Activated CD8-positive, alpha-beta memory T cell treated with anti-CD3 and anti-CD28 coated beads for 48 hours (primary cell): ENCODE data around the gene LRTM2.

ENCODE experiments used
- DNase-seq, 3 experiments: peaks; one replicate each; pipeline ENCODE4 v3.0.0-alpha.2; 2020; ENCODE audit warnings: low read depth in 2 of 3, low spot score in 2 of 3

Gene LRTM2

GRCh38 chr12:1820191-1820895 is at the start of gene LRTM2:
Gene LRTM2, plus strand, starts transcription at chr12:1820565. Its CDS starts 7,584 bp downstream, at chr12:1828149.
- no peak for DNase-seq

DNA sequence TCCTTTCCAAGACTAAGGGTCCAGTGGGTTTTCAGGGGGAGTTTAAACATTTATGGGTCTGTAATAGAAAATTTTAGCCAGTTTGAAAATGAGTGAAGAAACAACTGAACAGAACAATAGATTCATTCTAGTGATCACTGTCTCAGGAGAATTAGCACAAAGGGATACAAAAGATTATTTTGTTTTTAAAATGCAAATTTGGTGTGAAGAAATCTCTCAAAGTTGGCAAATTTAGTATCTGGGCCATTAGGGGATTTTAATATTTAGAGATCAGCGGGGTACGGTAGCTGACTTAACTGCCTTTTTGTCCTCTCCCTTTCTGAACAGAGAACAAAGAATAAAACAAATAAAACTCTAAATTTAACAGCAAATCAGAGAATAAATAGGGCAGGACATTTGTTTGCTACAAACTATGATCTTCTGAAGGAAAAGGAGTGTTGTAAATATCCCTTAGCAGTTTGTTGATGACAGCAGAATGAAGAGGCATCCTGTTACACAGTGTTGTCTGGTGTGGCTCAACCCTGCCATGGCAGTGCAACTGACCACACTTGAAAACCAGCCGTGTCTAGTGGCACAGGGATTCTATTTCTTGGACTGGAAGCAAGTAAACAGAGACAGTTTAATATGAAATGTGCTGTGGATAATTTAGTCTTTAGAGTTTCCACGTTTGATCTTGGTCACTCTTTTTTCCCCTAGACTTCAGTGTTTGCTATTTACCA is 46.3 kb upstream of the LRTM2 start:
- DNase-seq, result no peak

GRCh38 chr12:1776170-1776921 is 44.0 kb upstream of the LRTM2 start:
- DNase-seq, result no peak

GRCh38 chr12:1777798-1778197 is 42.6 kb upstream of the LRTM2 start:
- no peak for DNase-seq

DNA sequence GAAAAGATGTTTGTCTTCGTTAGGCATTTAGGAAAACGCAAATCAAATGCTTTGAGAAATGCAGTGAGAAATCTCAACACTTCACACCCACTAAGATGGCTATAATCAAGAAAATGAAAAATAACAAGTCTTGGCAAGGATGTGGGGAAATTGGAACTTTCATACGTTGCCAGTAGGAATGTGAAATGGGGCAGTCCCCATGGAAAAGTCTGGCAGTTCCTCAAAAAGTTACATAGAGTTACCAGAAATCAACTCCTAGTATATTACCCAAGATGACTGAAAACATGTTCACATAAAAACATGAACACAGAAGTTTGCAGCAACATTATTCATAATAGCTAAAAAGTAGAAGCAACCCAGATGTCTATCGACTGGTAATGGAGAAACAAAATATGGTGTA is 41.5 kb upstream of the LRTM2 start:
- DNase-seq, result no peak

GRCh38 chr12:1779783-1780182 is 40.6 kb upstream of the LRTM2 start:
- no peak for DNase-seq

GRCh38 chr12:1781772-1782171 is 38.6 kb upstream of the LRTM2 start:
- DNase-seq, result no peak

- no peak for DNase-seq
Observed at GRCh38 chr12:1782215-1782614, 38.1 kb upstream of the LRTM2 start.

DNA sequence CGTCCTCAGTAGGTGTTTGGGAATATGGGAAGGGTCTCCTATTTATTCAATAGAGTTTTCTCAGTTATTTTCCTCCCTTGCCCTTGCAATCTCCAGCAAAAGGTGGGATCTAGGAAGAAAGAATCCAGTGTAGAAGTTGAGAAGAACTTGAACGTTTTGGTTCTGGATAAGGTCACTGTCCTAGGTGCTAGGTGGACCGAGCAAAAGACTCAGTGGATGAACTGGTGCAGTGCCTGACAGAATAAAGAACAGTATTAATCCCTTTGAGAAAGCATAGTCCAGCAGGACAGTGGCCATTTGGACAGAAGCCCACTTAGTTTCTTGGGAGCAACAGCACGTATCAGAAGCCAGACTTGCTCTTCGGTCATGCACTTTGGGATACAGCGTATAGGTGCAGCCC is 32.7 kb upstream of the LRTM2 start:
- DNase-seq, result no peak

DNA sequence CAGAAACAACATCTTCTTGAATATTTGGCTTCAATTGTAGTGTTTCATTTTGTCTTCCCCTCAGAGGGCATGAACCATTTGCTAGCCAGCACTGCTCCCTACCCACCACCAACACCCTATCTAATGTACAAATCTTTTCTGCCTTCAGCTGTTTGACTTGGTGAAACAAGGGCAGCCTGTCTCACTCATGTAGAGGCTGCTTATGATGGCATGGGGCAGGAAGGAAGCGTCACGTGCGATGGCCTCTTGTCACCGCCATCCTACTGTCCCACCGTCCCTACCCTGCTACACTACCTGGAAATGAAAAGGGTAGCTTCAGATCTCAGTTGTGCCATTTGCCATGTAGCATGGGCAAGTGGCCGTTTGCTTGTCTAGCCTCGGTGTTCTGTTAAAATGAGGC is 29.9 kb upstream of the LRTM2 start:
- DNase-seq, result no peak

DNA sequence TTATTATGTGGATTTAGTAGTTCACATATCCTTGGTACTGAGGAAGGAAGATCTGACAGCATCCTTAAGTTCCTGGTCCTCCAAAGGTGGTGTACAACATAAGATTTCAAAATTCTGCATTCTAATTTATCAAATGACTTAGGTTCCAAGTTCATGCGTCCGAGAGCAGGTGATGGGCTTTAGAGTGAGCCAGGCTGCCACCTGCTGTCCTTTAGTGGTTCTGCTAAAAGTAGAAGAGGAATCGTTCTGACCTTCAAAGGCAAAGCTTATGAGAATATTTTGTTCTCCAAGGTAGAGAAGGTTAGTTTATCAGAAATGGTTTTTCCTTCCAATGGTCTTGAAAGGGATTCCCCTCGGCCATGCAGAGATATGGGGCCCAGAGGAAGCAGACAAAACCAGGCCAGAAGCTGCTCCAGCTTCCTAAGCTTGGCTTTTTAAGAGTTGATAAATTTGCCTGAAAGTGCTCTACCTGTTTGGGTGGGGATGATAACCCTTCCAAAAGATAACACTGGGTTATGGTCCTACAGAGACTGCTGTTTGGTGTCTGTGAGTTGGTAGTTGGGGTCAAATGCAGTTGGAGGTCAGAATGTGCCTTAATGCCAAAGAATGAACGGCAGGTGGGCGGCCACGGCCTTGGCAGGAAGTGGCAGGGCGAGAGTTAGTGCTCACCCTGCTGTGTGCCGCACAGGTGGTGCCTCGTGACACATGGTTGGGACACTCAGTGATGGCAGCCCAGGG is 29.1 kb upstream of the LRTM2 start:
- DNase-seq, result no peak

DNA sequence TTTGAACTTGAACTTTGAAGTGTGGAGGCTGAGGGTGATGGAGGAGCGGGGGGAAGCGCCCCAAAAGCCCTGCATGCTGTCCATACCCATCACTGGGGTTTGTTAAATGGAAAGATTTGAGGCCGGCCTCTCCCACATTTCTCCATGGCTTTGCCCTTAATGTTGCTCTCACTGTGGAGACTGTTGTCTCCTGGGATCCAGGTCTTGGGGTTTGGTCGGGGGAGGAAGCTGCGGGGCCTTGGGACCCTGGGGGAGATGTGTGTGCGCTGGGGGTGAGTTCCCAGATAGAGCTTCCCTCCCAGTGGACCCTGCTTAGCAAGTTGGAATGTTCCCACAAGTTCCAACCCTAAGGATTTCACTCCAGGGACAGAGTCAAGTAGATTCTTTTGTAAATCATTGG is 28.0 kb upstream of the LRTM2 start:
- DNase-seq, result no peak

DNA sequence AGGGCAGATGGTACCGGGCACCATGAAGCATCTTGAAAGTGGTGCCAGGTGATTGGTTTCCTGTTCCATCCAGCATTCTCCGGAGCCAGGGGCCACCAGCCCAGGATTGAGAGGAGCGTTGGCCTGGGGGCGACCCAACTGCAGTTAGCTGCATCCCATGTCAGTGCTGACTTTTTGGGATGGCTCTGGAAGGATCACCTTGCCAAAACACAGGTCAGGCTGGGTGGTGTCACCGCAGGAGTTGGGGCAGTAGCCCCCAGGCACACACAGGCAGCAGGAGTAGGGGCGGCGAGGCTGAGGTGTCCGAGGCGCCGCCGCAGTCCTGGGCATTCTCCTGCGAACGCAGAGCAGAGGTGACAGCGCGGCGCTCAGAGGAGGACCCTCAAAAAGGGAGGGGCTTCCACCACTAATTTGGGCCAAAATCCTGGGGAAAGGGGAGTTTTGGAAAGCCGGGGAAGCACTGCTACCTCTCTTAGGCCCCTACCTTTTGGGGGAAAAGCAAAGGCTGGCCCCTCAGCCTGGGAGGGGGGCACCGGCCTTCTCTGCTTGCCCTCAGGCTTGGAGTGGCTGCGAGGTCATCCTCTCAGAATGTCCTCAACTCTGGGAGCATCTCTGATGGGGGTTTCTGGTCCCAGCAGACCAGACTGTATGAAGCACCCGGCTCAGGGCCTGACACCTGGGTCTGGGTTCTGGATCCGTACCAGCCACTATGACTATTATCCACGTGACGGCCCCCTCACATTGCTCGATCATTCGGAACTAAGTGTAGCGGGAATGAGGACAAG is 26.7 kb upstream of the LRTM2 start:
- DNase-seq, result no peak

DNA sequence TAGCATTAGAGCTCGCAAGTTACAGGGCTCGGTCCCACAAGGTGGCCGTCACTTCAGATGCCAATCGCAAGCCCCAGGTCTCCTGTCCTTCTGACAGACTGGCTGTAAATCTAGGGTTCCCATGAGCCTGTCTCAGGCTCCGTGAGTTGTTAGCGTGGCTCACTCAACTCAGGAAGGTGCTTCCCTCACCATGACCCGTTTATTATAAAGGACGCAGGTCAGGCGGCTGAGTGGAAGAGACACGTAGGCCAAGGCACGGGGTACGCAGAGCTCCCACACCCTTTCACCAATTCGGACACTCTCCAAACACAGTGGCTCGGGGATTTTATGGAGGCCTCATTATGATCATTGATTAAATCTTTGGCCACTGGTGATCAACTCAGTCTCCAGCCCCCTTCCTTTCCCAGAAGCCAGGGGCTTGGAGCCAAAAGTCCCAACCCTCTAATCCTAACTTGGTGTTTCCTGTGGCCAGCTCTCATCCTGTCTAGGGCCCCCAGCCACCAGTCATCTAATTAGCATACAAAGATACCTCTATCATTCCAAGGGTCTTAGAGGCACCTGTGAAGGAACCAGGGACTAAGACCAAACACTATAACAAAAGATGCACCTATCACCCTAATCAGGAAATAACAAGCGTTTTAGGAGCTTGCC is 25.8 kb upstream of the LRTM2 start:
- DNase-seq, result no peak

DNA sequence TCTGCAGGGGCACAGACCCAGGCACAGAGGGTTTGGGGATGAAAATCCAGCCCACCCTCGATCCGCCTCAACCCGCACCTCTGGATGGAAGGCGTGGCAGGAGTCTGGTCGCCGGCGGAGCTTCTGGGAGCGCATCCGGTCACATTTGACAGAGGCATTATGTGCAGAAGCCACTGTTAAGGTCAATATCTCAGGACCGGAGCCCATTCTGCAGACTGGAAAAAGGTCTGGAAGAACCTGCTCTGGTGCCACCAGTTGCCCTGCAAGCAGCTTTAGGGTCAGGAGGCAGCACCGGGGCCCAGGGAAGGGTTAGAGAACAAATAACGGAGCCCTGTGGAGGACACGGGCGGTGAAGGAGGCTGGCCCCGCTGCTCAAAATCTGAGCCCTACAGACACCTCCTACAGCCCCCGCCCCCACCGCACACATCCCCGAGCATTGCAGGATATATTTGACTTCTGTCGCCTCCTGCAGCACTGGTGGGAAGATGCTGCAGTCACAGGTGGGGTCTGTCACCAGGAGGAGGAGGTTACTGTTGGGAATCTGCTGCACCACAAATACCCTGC is 25.1 kb upstream of the LRTM2 start:
- DNase-seq, result no peak

DNA sequence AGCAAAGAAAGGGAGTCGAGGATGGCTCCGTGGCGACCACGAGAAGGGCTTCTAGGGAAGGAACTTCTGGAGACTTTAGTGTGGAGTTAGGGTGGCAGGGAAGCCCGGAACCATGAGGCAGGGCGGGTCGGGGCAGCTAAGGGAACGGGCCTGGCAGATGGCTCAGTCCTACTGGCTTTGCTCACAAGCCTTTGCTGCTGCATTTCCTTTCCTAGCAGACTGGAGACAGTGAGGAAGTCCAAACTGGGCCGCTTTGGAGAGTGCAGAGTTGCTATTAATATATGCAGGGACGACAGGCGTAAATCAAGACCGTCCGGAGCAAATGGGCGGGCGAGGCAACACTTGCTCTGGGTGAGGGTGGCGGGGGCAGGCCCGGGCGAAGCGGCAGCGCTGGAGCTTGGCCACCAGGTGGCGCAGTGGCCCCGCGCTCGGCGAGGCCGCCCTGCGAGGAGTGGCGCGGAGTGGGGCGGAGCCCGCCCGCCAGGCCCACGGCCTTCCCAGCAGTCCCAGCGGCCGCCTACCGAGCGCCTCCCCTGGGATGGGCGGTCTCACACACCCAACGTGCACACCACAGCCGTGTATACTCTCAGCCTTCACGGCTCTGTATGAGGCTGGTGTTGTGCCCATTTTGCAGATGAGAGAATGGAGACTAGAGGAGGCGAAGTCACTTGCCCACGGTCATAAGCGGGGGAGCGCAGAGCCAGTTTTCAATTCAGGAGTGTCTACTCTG is 24.4 kb upstream of the LRTM2 start:
- peak; percentile 83 to 94 (median 90) for DNase-seq

DNA sequence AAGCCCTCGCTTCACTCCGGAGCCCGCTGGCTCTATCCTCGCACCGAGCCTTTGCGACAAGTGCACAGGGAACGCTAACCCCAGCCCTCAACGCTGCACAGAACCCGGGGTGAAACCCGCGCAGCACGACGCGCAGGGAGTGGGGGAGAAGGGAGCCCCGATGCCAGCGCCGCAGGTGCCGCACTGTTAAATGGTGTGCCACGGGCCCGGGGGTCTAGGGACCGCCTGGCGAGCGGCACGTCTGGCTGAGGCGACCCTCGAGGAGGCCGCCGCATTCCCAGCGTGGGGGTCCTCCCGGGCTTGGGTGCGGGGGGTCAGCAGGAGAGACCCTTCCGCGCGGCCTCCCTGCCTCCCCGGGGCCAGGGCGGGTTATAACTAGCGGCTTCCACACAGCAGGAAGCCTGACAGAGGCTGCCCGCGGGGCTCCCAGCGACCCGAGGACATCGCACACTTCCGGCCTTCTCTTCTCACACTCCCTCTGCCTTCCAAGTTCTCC is 23.8 kb upstream of the LRTM2 start:
- DNase-seq, result no peak

DNA sequence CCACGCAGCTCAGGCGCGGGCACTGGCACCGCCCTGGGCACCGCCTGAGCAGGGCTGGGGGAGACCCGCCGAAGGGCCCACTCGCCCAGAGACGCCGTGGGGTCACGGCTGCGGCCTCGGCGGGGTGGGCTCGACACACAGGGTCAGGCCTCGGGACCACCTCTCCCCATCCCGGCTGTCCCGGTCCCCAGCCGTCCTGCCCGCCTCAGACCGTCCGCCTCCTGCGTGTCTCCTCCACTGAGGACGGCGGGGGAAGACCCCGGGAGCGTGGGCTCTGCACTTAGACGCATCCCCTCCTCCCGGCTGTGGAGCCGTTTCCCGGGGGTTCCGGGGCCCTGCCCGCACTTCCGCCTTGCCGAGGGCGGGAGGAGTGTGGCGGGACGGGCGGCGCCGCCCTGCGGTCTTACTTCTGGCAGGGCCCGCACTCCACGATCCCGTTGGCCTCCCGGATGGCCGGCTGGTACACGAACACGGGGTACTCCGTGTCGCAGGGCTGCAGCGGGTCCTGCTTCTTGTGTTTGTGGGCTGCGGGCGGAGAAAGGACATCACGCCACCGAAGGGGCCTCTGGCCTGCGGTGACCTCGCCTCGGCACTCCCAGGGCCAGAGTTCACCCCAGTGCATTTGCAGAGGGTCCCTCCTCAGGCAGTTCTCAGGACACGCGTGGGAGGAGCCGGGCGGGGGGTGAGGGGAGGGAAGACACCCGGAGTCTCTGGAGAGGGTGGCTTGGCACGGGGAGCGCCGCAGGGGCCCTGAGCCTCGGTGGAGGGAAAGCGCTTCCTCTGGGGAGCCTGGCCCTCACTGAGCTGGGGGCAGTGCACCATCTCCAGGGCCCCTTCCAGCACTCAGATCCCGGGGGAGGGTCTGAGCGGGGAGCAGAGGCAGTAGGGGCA is 23.1 kb upstream of the LRTM2 start:
- DNase-seq, result peak in 2 of 3 experiments; percentile 33 to 52
